Neural cell (in vitro differentiated cells): ENCODE measurements around the gene RBBP8NL. TPM values are rescaled to one million over a fixed set of nuclear protein-coding genes. Genes with fewer than 3 reads are reported as not detected.

Source experiments
- H2AFZ ChIP-seq: fragments of 200-600, 300-800 bp; sonication (generic), shearing (Covaris generic); 2 replicates; pipeline ENCODE4 v1.6.0; 2014; ENCODE audit warnings: low read depth, mild to moderate bottlenecking, antibody characterized with exemption, low read length, moderate library complexity
- H3F3A ChIP-seq: fragments of 200-600 bp; shearing (Covaris generic); 2 replicates; pipeline ENCODE4 v1.6.1; 2016; ENCODE audit warnings: mild to moderate bottlenecking, moderate library complexity, mixed read lengths, antibody characterized with exemption, low read length; ENCODE audit not compliant: insufficient read depth, poor library complexity, severe bottlenecking
- H3K27ac ChIP-seq: fragments of 200-600, 300-800 bp; sonication (generic), shearing (Covaris generic); 2 replicates; pipeline ENCODE4 v1.5.1; 2014; ENCODE audit warnings: mild to moderate bottlenecking, low read length, moderate library complexity
- H3K27me3 ChIP-seq: fragments of 300-800, 200-600 bp; sonication (generic), shearing (Covaris generic); 2 replicates; pipeline ENCODE4 v1.6.0; 2014; ENCODE audit warnings: mild to moderate bottlenecking, low read depth, low read length, moderate library complexity; ENCODE audit not compliant: insufficient read depth
- H3K36me3 ChIP-seq: fragments of 300-800, 200-600 bp; sonication (generic), shearing (Covaris generic); 2 replicates; pipeline ENCODE4 v1.5.1; 2014; ENCODE audit warnings: mild to moderate bottlenecking, antibody characterized with exemption, low read length, moderate library complexity; ENCODE audit not compliant: insufficient read depth
- H3K4me2 ChIP-seq: fragments of 300-800, 200-600 bp; sonication (generic), shearing (Covaris generic); 2 replicates; pipeline ENCODE4 v1.6.0; 2014; ENCODE audit warnings: mild to moderate bottlenecking, low read length
- H3K4me3 ChIP-seq: fragments of 300-800, 200-600 bp; sonication (generic), shearing (Covaris generic); 2 replicates; pipeline ENCODE4 v1.5.1; 2014; ENCODE audit warnings: mild to moderate bottlenecking, low read length, moderate library complexity
- H3K79me2 ChIP-seq: fragments of 200-600 bp; shearing (Covaris generic); replicated peaks from 2 replicates; pipeline ENCODE4 v1.6.0; 2014; ENCODE audit warnings: mild to moderate bottlenecking, low read length, moderate library complexity; ENCODE audit not compliant: insufficient read depth
- H3K9ac ChIP-seq: fragments of 300-800, 200-600 bp; sonication (generic), shearing (Covaris generic); 2 replicates; pipeline ENCODE4 v1.6.1; 2016; ENCODE audit warnings: mild to moderate bottlenecking, low read length, mixed read lengths
- H3K9me2 ChIP-seq: fragments of 200-600 bp; shearing (Covaris generic); 2 replicates; pipeline ENCODE4 v1.6.1; 2016; ENCODE audit warnings: mild to moderate bottlenecking, low read length, mixed read lengths; ENCODE audit not compliant: insufficient read depth
- H3K9me3 ChIP-seq: fragments of 200-600, 300-800 bp; sonication (generic), shearing (Covaris generic); 2 replicates; pipeline ENCODE4 v1.6.1; 2016; ENCODE audit warnings: mild to moderate bottlenecking, mixed run types, low read length, moderate library complexity, mixed read lengths
- H4K20me1 ChIP-seq: fragments of 200-600 bp; shearing (Covaris generic); 2 replicates; pipeline ENCODE4 v1.6.1; 2016; ENCODE audit warnings: mild to moderate bottlenecking, mixed run types; ENCODE audit not compliant: insufficient read depth
- CTCF ChIP-seq: fragments of 450-650 bp; IDR thresholded peaks from 2 replicates; pipeline ENCODE4 v1.5.1; 2014; ENCODE audit warnings: antibody characterized with exemption, mild to moderate bottlenecking, moderate library complexity; ENCODE audit not compliant: poor library complexity, severe bottlenecking
- EP300 ChIP-seq: fragments of 450-650 bp; conservative IDR thresholded peaks from 2 replicates; pipeline ENCODE4 v1.6.1; 2014; ENCODE audit warnings: antibody characterized with exemption, mild to moderate bottlenecking, moderate library complexity; ENCODE audit not compliant: poor library complexity, severe bottlenecking
- EZH2 ChIP-seq: fragments of 200-600, 300-800 bp; shearing (Covaris generic), sonication (generic); IDR thresholded peaks from 2 replicates; pipeline ENCODE4 v1.6.1; 2014; ENCODE audit warnings: antibody characterized with exemption, low read length, borderline replicate concordance, mild to moderate bottlenecking; ENCODE audit not compliant: insufficient read depth, poor library complexity, severe bottlenecking
- MXI1 ChIP-seq: fragments of 450-650 bp; conservative IDR thresholded peaks from 2 replicates; pipeline ENCODE4 v1.6.1; 2014; ENCODE audit warnings: antibody characterized with exemption, mild to moderate bottlenecking; ENCODE audit not compliant: poor library complexity, severe bottlenecking
- POLR2AphosphoS5 ChIP-seq: IDR thresholded peaks from 2 replicates; pipeline ENCODE4 v1.6.1; 2012
- RAD21 ChIP-seq: fragments of 450-650 bp; conservative IDR thresholded peaks from 2 replicates; pipeline ENCODE4 v1.6.1; 2014; ENCODE audit warnings: antibody characterized with exemption, mild to moderate bottlenecking, moderate library complexity
- REST ChIP-seq: IDR thresholded peaks from 2 replicates; pipeline ENCODE4 v1.6.1; 2012; ENCODE audit warnings: borderline replicate concordance
- SMC3 ChIP-seq: fragments of 450-650 bp; conservative IDR thresholded peaks from 2 replicates; pipeline ENCODE4 v1.6.1; 2014; ENCODE audit warnings: antibody characterized with exemption, mild to moderate bottlenecking, moderate library complexity; ENCODE audit not compliant: poor library complexity
- TAF1 ChIP-seq: IDR thresholded peaks from 2 replicates; pipeline ENCODE4 v1.6.1; 2012; ENCODE audit warnings: low read depth
- polyA plus RNA-seq: library from polyadenylated mRNA; depleted of rRNA; stranded (reverse); fragments of >200 nt; gene quantifications from 2 replicates; pipeline ENCODE4 v1.2.3, GENCODE V29; 2014

RBBP8NL gene
- polyA plus RNA-seq, 1 donor from 2014 or later, result not detected

- no peak overlapping the region for H3K27ac ChIP-seq
- H3K9me3 ChIP-seq, result no peaks in the 10 kb centered on the region
- H3K79me2 ChIP-seq, result no peaks in the 10 kb centered on the region
- H3K4me2 ChIP-seq, result no peak overlapping the region
- H2AFZ ChIP-seq, result no peak overlapping the region
- H3K27me3 ChIP-seq, result no peaks in the 10 kb centered on the region
- H3K9ac ChIP-seq, result no peak overlapping the region
- no peaks in the 10 kb centered on the region for H3K36me3 ChIP-seq
- no peak overlapping the region for H3K4me3 ChIP-seq
- H4K20me1 ChIP-seq, result no peaks in the 10 kb centered on the region
- H3F3A ChIP-seq, result no peaks in the 10 kb centered on the region
- H3K9me2 ChIP-seq, result no peaks in the 10 kb centered on the region
- TF ChIP-seq REST (no peak), EZH2 (no peak), SMC3 (no peak), POLR2AphosphoS5 (no peak), RAD21 (no peak), TAF1 (no peak), EP300 (no peak)
Observed at GRCh38 chr20:62437496-62437895, 10.2 kb upstream of the RBBP8NL start.

GRCh38 chr20:62436692-62437091, 9.4 kb upstream of the RBBP8NL start:
- H3K36me3 ChIP-seq, result no peaks in the 10 kb centered on the region
- no peaks in the 10 kb centered on the region for H4K20me1 ChIP-seq
- H3K9me2 ChIP-seq, result no peaks in the 10 kb centered on the region
- H3K9me3 ChIP-seq, result no peaks in the 10 kb centered on the region
- no peaks in the 10 kb centered on the region for H3K79me2 ChIP-seq
- H3K27ac ChIP-seq, result no peak overlapping the region
- no peaks in the 10 kb centered on the region for H3F3A ChIP-seq
- no peak overlapping the region for H3K4me3 ChIP-seq
- H3K4me2 ChIP-seq, result no peak overlapping the region
- TF ChIP-seq CTCF, result no peak
- no peak for TF ChIP-seq SMC3
- no peak for TF ChIP-seq POLR2AphosphoS5
- no peak for TF ChIP-seq EZH2
- TF ChIP-seq TAF1, result no peak
- TF ChIP-seq RAD21, result no peak
- no peak for TF ChIP-seq MXI1
- TF ChIP-seq EP300, result no peak
- TF ChIP-seq REST, result no peak
- no peak overlapping the region for H2AFZ ChIP-seq
- H3K9ac ChIP-seq, result no peak overlapping the region
- H3K27me3 ChIP-seq, result no peaks in the 10 kb centered on the region
